Nephron progenitor cell (in vitro differentiated cells): ENCODE results near the gene CACNA1H.

Experiments
- DNase-seq: peaks from one replicate; pipeline ENCODE4 v3.0.0; 2021
- H3K27ac Mint-ChIP-seq: 2 replicates; pipeline ENCODE4 v1.8.0; 2021; ENCODE audit warnings: mild to moderate bottlenecking, moderate library complexity, mixed read lengths
- H3K27me3 Mint-ChIP-seq: 2 replicates; pipeline ENCODE4 v1.8.0; 2021; ENCODE audit warnings: mild to moderate bottlenecking, low read depth, mixed read lengths; ENCODE audit not compliant: poor library complexity
- H3K36me3 Mint-ChIP-seq: 2 replicates; pipeline ENCODE4 v1.8.0; 2021; ENCODE audit warnings: low read depth, mixed read lengths
- H3K4me1 Mint-ChIP-seq: 2 replicates; pipeline ENCODE4 v1.8.0; 2021; ENCODE audit warnings: mixed read lengths
- H3K4me3 Mint-ChIP-seq: 2 replicates; pipeline ENCODE4 v1.8.0; 2021; ENCODE audit warnings: mild to moderate bottlenecking, moderate library complexity, mixed read lengths
- H3K9me3 Mint-ChIP-seq: 2 replicates; pipeline ENCODE4 v1.8.0; 2021; ENCODE audit warnings: mild to moderate bottlenecking, moderate library complexity, mixed read lengths
- CTCF ChIP-seq: fragments of 200-600 bp; sonication (generic); IDR thresholded peaks from 2 replicates; pipeline ENCODE4 v1.5.0; 2021; ENCODE audit warnings: antibody characterized with exemption

Gene CACNA1H

DNA sequence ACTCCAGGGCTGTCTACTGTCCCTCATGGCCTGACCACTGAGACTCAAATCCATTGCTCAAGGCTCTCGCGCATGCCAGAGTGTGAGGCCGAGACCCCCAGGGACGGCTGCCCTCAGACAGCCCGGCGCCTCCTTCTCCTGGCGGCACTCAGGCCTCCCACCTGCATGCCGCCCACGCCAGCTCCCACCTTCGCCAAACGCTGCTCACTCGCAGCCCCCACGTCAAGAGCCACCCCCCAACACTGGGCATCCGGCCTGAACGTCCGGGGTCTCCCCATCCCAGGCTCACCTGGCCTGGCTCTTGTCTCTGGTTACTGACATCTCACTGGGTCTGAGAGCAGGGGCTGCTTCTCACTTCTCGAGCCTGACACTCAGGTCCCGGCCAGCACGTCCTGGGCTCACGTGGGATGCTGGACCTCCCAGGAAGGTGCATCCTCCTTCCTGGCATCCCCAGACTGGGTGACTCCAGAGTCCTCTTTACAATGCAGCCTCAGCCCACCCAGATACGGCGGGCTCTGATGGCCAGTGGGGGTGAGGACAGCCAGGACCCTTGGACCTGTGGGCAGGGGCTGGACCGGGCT lies 12.2 kb upstream of the CACNA1H start:
- DNase-seq: no peak
- H3K36me3 Mint-ChIP-seq: no peaks in the 10 kb centered on the region
- peaks cover 3% of the 10 kb centered on the region for H3K9me3 Mint-ChIP-seq
- peaks cover 22% of the 10 kb centered on the region for H3K27me3 Mint-ChIP-seq
- no peak overlapping the region for H3K4me3 Mint-ChIP-seq
- H3K27ac Mint-ChIP-seq: no peak overlapping the region
- H3K4me1 Mint-ChIP-seq: peaks cover 47% of the 10 kb centered on the region
- no peak for TF ChIP-seq CTCF

DNA sequence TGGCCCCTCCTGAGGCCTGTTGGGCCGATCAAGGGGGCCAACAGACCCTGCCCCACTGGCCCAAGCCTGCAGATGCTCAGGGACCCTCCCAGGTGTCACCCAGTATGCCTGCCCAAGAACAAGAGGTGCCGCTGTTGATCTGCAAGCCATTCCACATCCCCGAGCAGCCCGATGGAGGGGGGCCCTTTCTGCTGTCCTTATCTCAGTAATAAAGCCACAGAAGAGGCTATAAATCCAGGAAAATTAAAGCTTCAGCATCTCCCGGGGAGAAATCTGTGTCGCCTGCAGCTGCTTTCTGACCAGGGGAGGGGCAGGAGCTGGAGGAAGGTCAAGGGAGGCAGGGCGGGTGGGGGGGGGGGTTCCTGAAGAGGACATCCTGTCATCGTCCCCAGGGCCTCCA lies 11.7 kb upstream of the CACNA1H start:
- peaks cover 3% of the 10 kb centered on the region for H3K9me3 Mint-ChIP-seq
- no peak for TF ChIP-seq CTCF
- H3K36me3 Mint-ChIP-seq: no peaks in the 10 kb centered on the region
- peaks cover 22% of the 10 kb centered on the region for H3K27me3 Mint-ChIP-seq
- H3K27ac Mint-ChIP-seq: no peak overlapping the region
- no peak for DNase-seq
- peaks cover 42% of the 10 kb centered on the region for H3K4me1 Mint-ChIP-seq
- H3K4me3 Mint-ChIP-seq: no peak overlapping the region

DNA sequence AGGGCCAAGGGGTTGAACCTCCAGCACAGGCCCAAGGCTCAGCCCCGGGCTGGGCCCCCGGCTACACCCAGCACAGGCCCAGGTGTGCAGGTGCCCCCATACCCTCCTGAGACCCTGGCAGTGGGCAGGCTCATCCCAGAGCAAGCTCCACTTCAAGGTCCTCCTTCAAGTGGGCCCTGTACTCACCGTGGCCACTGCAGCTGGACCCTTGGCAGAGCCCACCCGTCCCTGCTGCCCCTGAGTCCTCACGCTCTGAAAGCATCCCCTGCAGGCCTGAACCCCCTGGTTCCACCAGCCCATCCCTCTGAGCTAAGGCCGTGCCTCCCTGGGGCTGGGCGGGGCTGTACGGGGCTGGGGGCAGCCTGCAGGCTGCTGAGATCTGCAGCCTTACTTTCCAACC lies 11.2 kb upstream of the CACNA1H start:
- Mint-ChIP-seq H3K9me3 (peaks cover 3% of the 10 kb centered on the region), H3K4me1 (peaks cover 40% of the 10 kb centered on the region), H3K4me3 (no peak overlapping the region), H3K27me3 (peaks cover 22% of the 10 kb centered on the region), H3K27ac (no peak overlapping the region), H3K36me3 (no peaks in the 10 kb centered on the region)
- no peak for DNase-seq
- TF ChIP-seq CTCF: no peak

GRCh38 chr16:1142911-1143310 lies 10.0 kb upstream of the CACNA1H start:
- H3K27me3 Mint-ChIP-seq: peaks cover 19% of the 10 kb centered on the region
- no peak overlapping the region for H3K27ac Mint-ChIP-seq
- no peak for DNase-seq
- peaks cover 45% of the 10 kb centered on the region for H3K4me1 Mint-ChIP-seq
- no peak for TF ChIP-seq CTCF
- H3K4me3 Mint-ChIP-seq: no peak overlapping the region
- H3K36me3 Mint-ChIP-seq: no peaks in the 10 kb centered on the region
- H3K9me3 Mint-ChIP-seq: peaks cover 9% of the 10 kb centered on the region

DNA sequence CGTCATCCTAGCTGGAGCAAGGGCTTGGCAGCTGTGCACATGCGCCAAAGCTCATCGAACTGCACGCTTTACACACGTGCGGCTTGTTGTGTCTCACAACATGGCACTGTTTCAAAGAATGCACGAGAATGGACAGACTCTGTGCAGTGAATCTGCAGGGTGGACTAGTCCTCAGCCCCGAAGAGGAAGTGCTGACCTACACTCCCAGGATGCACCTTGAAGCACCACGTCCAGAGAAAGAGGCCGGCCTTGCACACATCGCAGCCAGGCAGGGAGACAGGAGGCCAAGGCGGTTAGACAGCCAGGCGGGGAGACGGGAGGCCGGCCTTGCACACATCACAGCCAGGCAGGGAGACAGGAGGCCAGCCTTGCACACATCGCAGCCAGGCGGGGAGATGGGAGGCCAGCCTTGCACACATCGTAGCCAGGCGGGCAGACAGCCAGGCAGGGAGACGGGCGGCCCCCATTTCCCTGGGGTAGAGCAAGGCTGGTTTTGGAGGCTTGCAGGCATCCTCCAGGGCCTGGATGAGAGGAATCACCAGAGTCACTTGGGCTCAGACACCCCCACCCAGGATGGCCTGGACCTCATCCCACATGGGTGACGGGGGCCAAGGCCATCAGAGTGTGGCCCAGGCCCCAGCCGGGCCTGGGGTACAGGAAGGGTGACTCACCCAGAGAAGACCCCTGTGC lies 9.0 kb upstream of the CACNA1H start:
- Mint-ChIP-seq H3K4me3 (peak overlapping the region; percentile 35), H3K27ac (no peak overlapping the region), H3K27me3 (peaks cover 18% of the 10 kb centered on the region), H3K36me3 (no peaks in the 10 kb centered on the region), H3K4me1 (peaks cover 45% of the 10 kb centered on the region), H3K9me3 (peaks cover 10% of the 10 kb centered on the region)
- TF ChIP-seq CTCF: no peak
- no peak for DNase-seq
